A549 (cell line): ENCODE measurements around the gene CHRNB2. TPM values are rescaled to one million over a fixed set of nuclear protein-coding genes. Genes with fewer than 3 reads are reported as not detected.

ENCODE experiments used
- ATAC-seq, 2 experiments: fragments of 200-7000 bp in 1 of 2; fragments of >200 bp in 1 of 2; cut with Nextera tagmentation in 1 of 2; cut with Tn5 transposase in 1 of 2; 3 replicates each; pipeline versions ENCODE4 v1.8.0 to v1.9.1; 2018 to 2020; ENCODE audit warnings: mild to moderate bottlenecking in 1 of 2, moderate library complexity in 1 of 2
- CTCF ChIA-PET: fragments of 300-600 bp; sonication (Branson Sonifier 250); formaldehyde crosslinking; extraction: SDS; loops from one replicate; lab custom pipeline; 2021; ENCODE audit warnings: antibody characterized with exemption, inconsistent platforms; lab: Yijun Ruan, JAX
- POLR2A ChIA-PET: fragments of 350-600 bp; formaldehyde crosslinking; extraction: SDS; loops from one replicate; lab custom pipeline; 2021; ENCODE audit warnings: antibody characterized with exemption, inconsistent platforms; lab: Yijun Ruan, JAX
- DNase-seq, 2 experiments: peaks; one replicate each; pipeline versions ENCODE4 v3.0.0 to v3.0.0-alpha.2; 2011 to 2016; ENCODE audit warnings: low read depth in 1 of 2, low spot score in 1 of 2
- FAIRE-seq: peaks from 2 replicates; lab custom pipeline; 2011; peaks lifted over from hg19 to GRCh38; lab: Jason Lieb, UNC
- H3K27ac ChIP-seq, 2 experiments: fragments of >200 bp; sonication (Bioruptor Twin); formaldehyde crosslinking; 3 replicates each; pipeline ENCODE4 v1.5.1; 2016 to 2017
- H3K4me1 ChIP-seq: fragments of >200 bp; sonication (Bioruptor Twin); formaldehyde crosslinking; 3 replicates; pipeline ENCODE4 v1.6.1; 2016
- H3K4me2 ChIP-seq: fragments of >200 bp; sonication (Bioruptor Twin); formaldehyde crosslinking; 3 replicates; pipeline ENCODE4 v1.6.1; 2016
- H3K4me3 ChIP-seq: fragments of >200 bp; sonication (Bioruptor Twin); formaldehyde crosslinking; 3 replicates; pipeline ENCODE4 v1.5.1; 2016
- H3K9me3 ChIP-seq: fragments of >200 bp; sonication (Bioruptor Twin); formaldehyde crosslinking; 3 replicates; pipeline ENCODE4 v1.6.1; 2016
- BCL3 ChIP-seq: fragments of >200 bp; sonication (Bioruptor Twin); formaldehyde crosslinking; IDR thresholded peaks from 3 replicates; pipeline ENCODE4 v1.6.1; 2016
- CHD4 ChIP-seq: fragments of 200-600 bp; sonication (generic); IDR thresholded peaks from 2 replicates; pipeline ENCODE4 v1.6.1; 2016; ENCODE audit warnings: antibody characterized with exemption, mild to moderate bottlenecking, borderline replicate concordance
- EHF ChIP-seq: fragments of 250-450 bp; sonication (Bioruptor Pico); IDR thresholded peaks from 2 replicates; pipeline ENCODE4 v1.5.0; 2020; ENCODE audit warnings: mild to moderate bottlenecking
- FOSL2 ChIP-seq, 2 experiments: fragments of 450-650 bp in 1 of 2; fragments of >200 bp in 1 of 2; sonication (Bioruptor Twin) in 1 of 2; formaldehyde crosslinking; IDR thresholded peaks; 2 replicates each; pipeline versions ENCODE4 v1.5.0 to v1.6.1; 2016 to 2020; ENCODE audit warnings: mild to moderate bottlenecking in 1 of 2, moderate library complexity in 1 of 2
- FOXS1 ChIP-seq: fragments of 250-450 bp; sonication (Bioruptor Pico); IDR thresholded peaks from 2 replicates; pipeline ENCODE4 v1.5.0; 2020; ENCODE audit warnings: mild to moderate bottlenecking, moderate library complexity
- HDAC2 ChIP-seq: fragments of 200-600 bp; sonication (generic); IDR thresholded peaks from 2 replicates; pipeline ENCODE4 v1.6.1; 2016
- HEYL ChIP-seq: fragments of 250-450 bp; sonication (Bioruptor Pico); IDR thresholded peaks from 2 replicates; pipeline ENCODE4 v1.8.0; 2021; ENCODE audit warnings: mild to moderate bottlenecking, moderate library complexity
- HMGXB4 ChIP-seq: fragments of 250-450 bp; sonication (Bioruptor Pico); IDR thresholded peaks from 2 replicates; pipeline ENCODE4 v1.5.0; 2021; ENCODE audit warnings: mild to moderate bottlenecking, moderate library complexity, borderline replicate concordance
- HOXB13 ChIP-seq: fragments of 250-450 bp; sonication (Bioruptor Pico); IDR thresholded peaks from 2 replicates; pipeline ENCODE4 v1.5.0; 2020; ENCODE audit warnings: low read depth, mild to moderate bottlenecking, moderate library complexity
- JUNB ChIP-seq: fragments of >200 bp; sonication (Bioruptor Twin); formaldehyde crosslinking; IDR thresholded peaks from 2 replicates; pipeline ENCODE4 v1.6.1; 2016
- KDM5A ChIP-seq: fragments of 200-600 bp; sonication (generic); IDR thresholded peaks from 2 replicates; pipeline ENCODE4 v1.6.1; 2016; ENCODE audit warnings: antibody characterized with exemption, mild to moderate bottlenecking
- MAX ChIP-seq: IDR thresholded peaks from 2 replicates; pipeline ENCODE4 v1.6.1; 2012
- NR3C1 ChIP-seq: fragments of >200 bp; sonication (Bioruptor Twin); formaldehyde crosslinking; IDR thresholded peaks from 3 replicates; pipeline ENCODE4 v1.6.1; 2017
- POLR2AphosphoS2 ChIP-seq: conservative IDR thresholded peaks from 2 replicates; pipeline ENCODE4 v1.6.1; 2012; ENCODE audit warnings: low read length, improper control_type of control experiment, inconsistent platforms
- RAD21 ChIP-seq, 2 experiments: fragments of >200 bp in 1 of 2; sonication (Bioruptor Twin) in 1 of 2; formaldehyde crosslinking in 1 of 2; IDR thresholded peaks in 1 of 2; conservative IDR thresholded peaks in 1 of 2; 2 replicates in 1 of 2; 3 replicates in 1 of 2; pipeline ENCODE4 v1.6.1; 2012 to 2018; ENCODE audit warnings: inconsistent platforms in 1 of 2
- SMC3 ChIP-seq: fragments of >200 bp; sonication (Bioruptor Twin); formaldehyde crosslinking; IDR thresholded peaks from 3 replicates; pipeline ENCODE4 v1.6.1; 2018; ENCODE audit warnings: inconsistent platforms
- TFCP2L1 ChIP-seq: fragments of 250-450 bp; sonication (Bioruptor Pico); IDR thresholded peaks from 2 replicates; pipeline ENCODE4 v1.5.0; 2021; ENCODE audit warnings: mild to moderate bottlenecking
- ZFP36 ChIP-seq: fragments of 450-650 bp; IDR thresholded peaks from 2 replicates; pipeline ENCODE4 v1.6.1; 2014; ENCODE audit warnings: borderline replicate concordance; ENCODE audit not compliant: partially characterized antibody
- ZNF302 ChIP-seq: fragments of 250-450 bp; sonication (Bioruptor Pico); IDR thresholded peaks from 2 replicates; pipeline ENCODE4 v1.9.0; 2021; ENCODE audit warnings: inconsistent platforms, mild to moderate bottlenecking, moderate library complexity
- ZSCAN20 ChIP-seq: fragments of 250-450 bp; sonication (Bioruptor Pico); IDR thresholded peaks from 2 replicates; pipeline ENCODE4 v1.8.0; 2022; ENCODE audit warnings: mild to moderate bottlenecking, moderate library complexity
- WGBS: methylation state at CpG from one replicate; pipeline ENCODE4 v1.1.6; 2017; ENCODE audit errors: missing lambda C conversion rate; 5-methylcytosine and 5-hydroxymethylcytosine counted together
- polyA plus RNA-seq, 4 experiments: library from polyadenylated mRNA; depleted of rRNA in 3 of 4; stranded (reverse); fragments of >200 nt; fragmentation: RNase III in 1 of 4; extraction: RNeasy Plus Mini Kit Qiagen cat#74134 plus additional on column Dnase treatment in 1 of 4; gene quantifications; 2 replicates in 3 of 4; 3 replicates in 1 of 4; pipeline ENCODE4 v1.2.3, GENCODE V29; 2011 to 2017

CHRNB2 gene
- polyA plus RNA-seq, 2 of the 4 experiments (the other 2 are of a cell fraction): 0.21 TPM

DNA sequence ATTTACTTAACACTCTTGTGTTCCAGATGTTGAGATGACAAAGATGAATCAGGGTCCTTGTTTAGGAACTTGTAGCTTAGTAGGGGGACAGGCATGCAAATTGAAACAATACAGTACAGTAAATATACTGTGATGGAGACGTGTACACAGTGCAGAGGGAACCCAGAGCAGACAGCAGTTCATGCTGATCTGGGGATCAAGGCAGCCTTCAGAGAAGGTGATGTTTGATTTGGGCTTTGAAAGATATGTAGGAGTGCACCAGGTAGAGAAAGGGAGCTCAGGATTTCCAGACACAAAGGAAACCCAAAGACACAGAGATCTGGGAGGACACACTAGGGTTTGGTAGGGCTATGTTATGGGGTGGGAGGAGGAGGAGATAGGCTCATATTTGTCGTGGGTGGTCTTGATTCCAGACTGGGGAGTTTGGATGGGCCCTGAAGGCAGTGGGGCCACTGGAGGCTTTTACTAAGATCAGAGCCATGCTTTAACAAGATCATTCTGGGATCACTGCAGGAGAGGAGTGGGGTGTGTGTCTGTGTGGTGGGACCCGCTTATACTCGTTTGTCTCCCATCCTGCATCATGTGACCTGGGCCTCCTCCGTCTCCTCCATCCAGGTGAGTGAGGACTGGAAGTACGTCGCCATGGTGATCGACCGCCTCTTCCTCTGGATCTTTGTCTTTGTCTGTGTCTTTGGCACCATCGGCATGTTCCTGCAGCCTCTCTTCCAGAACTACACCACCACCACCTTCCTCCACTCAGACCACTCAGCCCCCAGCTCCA is 7.8 kb downstream of the CHRNB2 start:
- Histone ChIP-seq H3K4me2 (no peak overlapping the region), H3K9me3 (no peaks in the 10 kb centered on the region), H3K4me1 (no peaks in the 10 kb centered on the region), H3K4me3 (no peak overlapping the region), H3K27ac (no peak overlapping the region)
- TF ChIP-seq POLR2AphosphoS2 (0 out of 2 replicates have a peak, but pooled peaks have one; percentile 7), RAD21 (conservative IDR thresholded peaks at IDR 0.05 in 1 of 2, IDR thresholded peaks at IDR 0.05 in 1 of 2) (no peak)
- 0 out of 6 replicates have a peak, but pooled peaks of 1 of the 2 experiments have one; percentile 3 for ATAC-seq
- CTCF ChIA-PET: interaction anchor here (0.6 to 2.5 kb wide), 4 partner anchors 16 to 368 kb away, joined by 3 to 11 read pairs (median 4); no protein-coding TSS in a partner anchor
- POLR2A ChIA-PET: no interaction called here
- 80% methylated on average over 10 of the region's 10 CpGs for WGBS
- no peak for FAIRE-seq
- DNase-seq: no peak

GRCh38 chr1:154575951-154576566 is 8.5 kb downstream of the CHRNB2 start:
- ChIA-PET CTCF (interaction anchor here (0.8 to 2.5 kb wide), 3 partner anchors 17 to 509 kb away, joined by 3 to 11 read pairs (median 6); no protein-coding TSS in a partner anchor), POLR2A (interaction anchor here (1.9 kb wide), 1 partner anchor 8 kb away, joined by 6 read pairs; the partner anchor contains the start of gene CHRNB2)
- Histone ChIP-seq H3K9me3 (no peaks in the 10 kb centered on the region), H3K4me2 (no peak overlapping the region), H3K4me1 (no peaks in the 10 kb centered on the region), H3K4me3 (no peak overlapping the region), H3K27ac (no peak overlapping the region)
- DNase-seq (no peak), ATAC-seq (no peak; a peak in 1 of 6 replicates), FAIRE-seq (no peak)
- no peak for TF ChIP-seq NR3C1
- no peak for TF ChIP-seq ZSCAN20 (CRISPR knock-in tag)
- TF ChIP-seq TFCP2L1: no peak
- TF ChIP-seq HDAC2: no peak
- TF ChIP-seq FOSL2 (IDR thresholded peaks at IDR 0.05): no peak
- no peak for TF ChIP-seq FOSL2 (CRISPR knock-in tag; IDR thresholded peaks at IDR 0.05)
- TF ChIP-seq HEYL: no peak
- no peak for TF ChIP-seq EHF (CRISPR knock-in tag)
- TF ChIP-seq MAX: no peak
- TF ChIP-seq CHD4: no peak
- no peak for TF ChIP-seq BCL3
- no peak for TF ChIP-seq FOXS1 (CRISPR knock-in tag)
- TF ChIP-seq KDM5A: no peak
- TF ChIP-seq ZNF302: no peak
- no peak for TF ChIP-seq HMGXB4
- no peak for TF ChIP-seq ZFP36
- no peak for TF ChIP-seq HOXB13 (CRISPR knock-in tag)
- no peak for TF ChIP-seq JUNB
- no peak for TF ChIP-seq SMC3
- 81% methylated on average over 8 of the region's 8 CpGs for WGBS
